ENCODE results near the gene TRAPPC13.

TRAPPC13 gene

DNA sequence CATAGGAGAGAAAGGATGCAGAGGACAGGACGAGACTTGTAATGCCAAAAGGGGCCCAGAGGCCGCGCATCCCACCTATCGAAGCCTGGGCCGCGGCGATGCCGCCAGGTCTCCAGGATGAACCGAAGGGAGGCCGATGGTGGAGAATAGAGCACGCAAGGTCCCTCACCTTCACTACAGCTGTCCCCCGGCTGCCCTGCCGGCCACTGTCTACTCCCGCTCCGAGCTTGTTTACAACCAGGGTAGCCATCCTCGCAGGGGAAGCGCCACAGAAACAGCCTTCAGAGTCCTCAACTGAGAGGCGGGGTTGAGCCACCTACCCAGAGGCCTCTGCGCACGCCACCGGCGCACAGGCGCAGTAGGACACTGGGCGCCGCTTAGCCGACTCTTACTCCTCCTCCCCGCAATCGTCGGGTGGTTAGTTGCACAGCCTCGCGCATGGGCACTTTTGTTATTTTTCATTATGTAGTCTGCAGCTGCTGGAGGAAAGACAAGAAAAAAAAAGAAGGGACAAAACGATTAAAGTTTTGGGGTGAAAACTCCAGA, 729 bp upstream of the TRAPPC13 start, which contains the start of gene TRIM23:
Gene TRIM23, minus strand, starts transcription at position 309 of the 546 bp plus-strand sequence. Its CDS starts 59 bp downstream, at position 250.
- no peaks in the 10 kb centered on the region for H4K20me1 ChIP-seq (ENCODE audit: insufficient read depth)
- no peaks in the 10 kb centered on the region for H3K36me3 ChIP-seq (ENCODE audit: insufficient read depth)
- peak within 1 kb of the TSS; percentile 78 for H3K9ac ChIP-seq
- H3K4me2 ChIP-seq, result peak within 1 kb of the TSS; percentile 97
- peaks cover 75% of the 10 kb centered on the region for H3K79me2 ChIP-seq (ENCODE audit: insufficient read depth, low read depth)
- H3K27me3 ChIP-seq (ENCODE audit: insufficient read depth, low read depth), result no peaks in the 10 kb centered on the region
- peak within 1 kb of the TSS; percentile 70 for H3K27ac ChIP-seq
- peaks cover 31% of the 10 kb centered on the region for H3K4me1 ChIP-seq (ENCODE audit: low read depth, poor library complexity, severe bottlenecking)
- no peak within 1 kb of the TSS for H3K4me3 ChIP-seq (IDR thresholded peaks at IDR 0.05; ENCODE audit: insufficient read depth, low read depth, low read length)
- TF ChIP-seq, protein P1, sequence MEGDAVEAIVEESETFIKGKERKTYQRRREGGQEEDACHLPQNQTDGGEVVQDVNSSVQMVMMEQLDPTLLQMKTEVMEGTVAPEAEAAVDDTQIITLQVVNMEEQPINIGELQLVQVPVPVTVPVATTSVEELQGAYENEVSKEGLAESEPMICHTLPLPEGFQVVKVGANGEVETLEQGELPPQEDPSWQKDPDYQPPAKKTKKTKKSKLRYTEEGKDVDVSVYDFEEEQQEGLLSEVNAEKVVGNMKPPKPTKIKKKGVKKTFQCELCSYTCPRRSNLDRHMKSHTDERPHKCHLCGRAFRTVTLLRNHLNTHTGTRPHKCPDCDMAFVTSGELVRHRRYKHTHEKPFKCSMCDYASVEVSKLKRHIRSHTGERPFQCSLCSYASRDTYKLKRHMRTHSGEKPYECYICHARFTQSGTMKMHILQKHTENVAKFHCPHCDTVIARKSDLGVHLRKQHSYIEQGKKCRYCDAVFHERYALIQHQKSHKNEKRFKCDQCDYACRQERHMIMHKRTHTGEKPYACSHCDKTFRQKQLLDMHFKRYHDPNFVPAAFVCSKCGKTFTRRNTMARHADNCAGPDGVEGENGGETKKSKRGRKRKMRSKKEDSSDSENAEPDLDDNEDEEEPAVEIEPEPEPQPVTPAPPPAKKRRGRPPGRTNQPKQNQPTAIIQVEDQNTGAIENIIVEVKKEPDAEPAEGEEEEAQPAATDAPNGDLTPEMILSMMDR (conservative IDR thresholded peaks at IDR 0.05; ENCODE audit: low read depth, low read length), result no peak
- H2AFZ ChIP-seq (ENCODE audit: low read depth), result peak within 1 kb of the TSS; percentile 67

DNA sequence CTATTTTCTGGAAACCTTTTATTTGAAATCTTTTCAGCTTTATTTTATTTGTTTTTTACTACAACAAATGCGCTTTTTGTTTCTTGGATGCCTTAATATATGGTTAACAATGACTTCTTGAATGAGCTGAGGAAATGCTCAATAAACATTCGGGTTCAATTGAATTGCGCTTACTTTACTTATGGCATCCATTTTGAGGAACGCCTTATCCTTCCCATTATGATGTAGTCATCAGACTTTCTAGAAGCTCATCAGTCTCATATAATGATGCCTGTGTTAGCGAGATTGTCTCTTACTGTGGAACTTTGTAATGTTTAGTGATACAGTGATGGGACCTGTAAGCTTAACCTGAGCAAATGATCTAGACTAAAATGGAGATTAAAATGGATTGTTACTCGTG, 916 bp downstream of the TRAPPC13 start:
- Histone ChIP-seq H2AFZ (ENCODE audit: low read depth) (peak overlapping the region; percentile 67; the same call in 1 of the 2 replicates), H3K27ac (peak overlapping the region; percentile 70), H3K9ac (peak overlapping the region; percentile 78)

DNA sequence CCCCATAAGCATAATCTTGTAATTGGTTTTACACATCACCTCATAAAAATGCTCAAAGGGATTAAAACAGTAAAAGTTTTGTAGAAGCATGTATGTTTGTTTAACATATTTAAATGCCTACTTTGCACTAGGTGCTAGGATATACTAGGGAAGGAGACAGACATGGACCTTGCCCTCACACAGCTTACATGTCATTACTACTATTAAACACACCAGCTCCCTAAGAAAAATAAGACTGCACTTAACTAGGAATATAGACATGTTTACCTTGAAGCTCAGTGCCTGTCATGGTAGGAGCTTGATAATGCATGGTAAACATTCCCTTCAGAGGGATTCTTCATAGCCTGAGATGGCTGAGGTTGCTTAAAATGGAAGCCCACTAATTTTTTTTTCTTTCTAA, 6.2 kb downstream of the TRAPPC13 start:
- no peak overlapping the region for H3K9ac ChIP-seq
- peaks cover 51% of the 10 kb centered on the region for H3K79me2 ChIP-seq (ENCODE audit: insufficient read depth, low read depth)
- TF ChIP-seq, protein P1 (conservative IDR thresholded peaks at IDR 0.05; ENCODE audit: low read depth, low read length), result no peak
- no peak overlapping the region for H3K4me2 ChIP-seq
- no peak overlapping the region for H3K4me3 ChIP-seq (IDR thresholded peaks at IDR 0.05; ENCODE audit: insufficient read depth, low read depth, low read length)
- H3K27me3 ChIP-seq (ENCODE audit: insufficient read depth, low read depth), result no peaks in the 10 kb centered on the region
- no peak overlapping the region for H2AFZ ChIP-seq (ENCODE audit: low read depth)
- no peak overlapping the region for H3K27ac ChIP-seq
- no peaks in the 10 kb centered on the region for H4K20me1 ChIP-seq (ENCODE audit: insufficient read depth)
- H3K4me1 ChIP-seq (ENCODE audit: low read depth, poor library complexity, severe bottlenecking), result peaks cover 6% of the 10 kb centered on the region
- no peaks in the 10 kb centered on the region for H3K36me3 ChIP-seq (ENCODE audit: insufficient read depth)

More for the DNA sequence above, 916 bp downstream of the TRAPPC13 start:
- Histone ChIP-seq H3K4me3 (IDR thresholded peaks at IDR 0.05; ENCODE audit: insufficient read depth, low read depth, low read length) (no peak overlapping the region), H3K4me1 (ENCODE audit: low read depth, poor library complexity, severe bottlenecking) (peaks cover 31% of the 10 kb centered on the region), H3K79me2 (ENCODE audit: insufficient read depth, low read depth) (peaks cover 83% of the 10 kb centered on the region), H3K4me2 (peak overlapping the region; percentile 92), H3K27me3 (ENCODE audit: insufficient read depth, low read depth) (no peaks in the 10 kb centered on the region), H3K36me3 (ENCODE audit: insufficient read depth) (no peaks in the 10 kb centered on the region), H4K20me1 (ENCODE audit: insufficient read depth) (no peaks in the 10 kb centered on the region)
- TF ChIP-seq, protein P1 (conservative IDR thresholded peaks at IDR 0.05; ENCODE audit: low read depth, low read length), result no peak

DNA sequence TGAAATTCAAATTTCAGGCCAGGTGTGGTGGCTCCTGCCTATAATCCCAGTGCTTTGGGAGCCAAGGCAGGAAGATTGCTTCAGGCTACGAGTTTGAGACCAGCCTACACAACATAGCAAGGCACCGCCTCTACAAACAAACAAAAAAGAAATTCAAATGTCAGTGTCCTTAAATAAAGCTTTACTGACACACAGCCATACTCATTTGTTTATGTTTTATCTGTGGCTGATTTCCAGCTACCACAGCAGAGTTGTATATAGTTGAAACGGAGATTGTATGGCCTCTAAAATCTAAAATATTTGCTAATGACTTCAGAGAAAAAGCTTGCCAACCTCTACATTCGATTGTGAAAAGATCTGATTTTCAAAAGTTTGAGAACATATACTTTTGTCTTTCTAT, 15.4 kb downstream of the TRAPPC13 start:
- Histone ChIP-seq H4K20me1 (ENCODE audit: insufficient read depth) (no peaks in the 10 kb centered on the region), H3K4me1 (ENCODE audit: low read depth, poor library complexity, severe bottlenecking) (no peaks in the 10 kb centered on the region), H3K36me3 (ENCODE audit: insufficient read depth) (no peaks in the 10 kb centered on the region; the same call in 1 of the 2 replicates), H3K4me2 (no peak overlapping the region), H3K27me3 (ENCODE audit: insufficient read depth, low read depth) (no peaks in the 10 kb centered on the region), H3K27ac (no peak overlapping the region), H3K4me3 (IDR thresholded peaks at IDR 0.05; ENCODE audit: insufficient read depth, low read depth, low read length) (no peak overlapping the region), H3K79me2 (ENCODE audit: insufficient read depth, low read depth) (no peaks in the 10 kb centered on the region), H2AFZ (ENCODE audit: low read depth) (no peak overlapping the region), H3K9ac (no peak overlapping the region)
- TF ChIP-seq, protein P1 (conservative IDR thresholded peaks at IDR 0.05; ENCODE audit: low read depth, low read length), result no peak
